ENCODE measurements around the gene CCDC7.

- no peak for TF ChIP-seq CTCF (IDR thresholded peaks at IDR 0.05; ENCODE audit: insufficient read depth, low read length)
- no peak for TF ChIP-seq REST (IDR thresholded peaks at IDR 0.05; ENCODE audit: insufficient replicate concordance, low read depth)
- no peak for TF ChIP-seq POLR2AphosphoS5 (IDR thresholded peaks at IDR 0.05; ENCODE audit: low read depth)
- no peak for TF ChIP-seq GABPA (IDR thresholded peaks at IDR 0.05; ENCODE audit: low read depth)
- TF ChIP-seq SPI1 (IDR thresholded peaks at IDR 0.05; ENCODE audit: borderline replicate concordance, low read depth) = no peak
Observed at GRCh38 chr10:32788359-32788758, 342.4 kb downstream of the CCDC7 start.
